Dermis microvascular lymphatic vessel endothelial cell (primary cell): ENCODE results near the gene LMNTD1. TPM values are rescaled to one million over a fixed set of nuclear protein-coding genes. Genes with fewer than 3 reads are reported as not detected.
"Not testable (repeated sequence)": the region's sequence is repeated elsewhere in the genome, so short reads cannot be mapped to it uniquely, and the experiment has no call there.

ENCODE experiments used
- DNase-seq, 2 donors: peaks; one replicate each; pipeline versions ENCODE4 v3.0.0 to v3.0.0-alpha.2; 2010; ENCODE audit warnings: low read depth in 2 of 2
- total RNA-seq: library from RNA; depleted of rRNA; stranded (reverse); fragments of >200 nt; gene quantifications from 2 replicates; pipeline ENCODE4 v1.2.1, GENCODE V29; 2014

Gene LMNTD1
- total RNA-seq, 1 donor from 2014 or later: under 0.01 TPM

DNA sequence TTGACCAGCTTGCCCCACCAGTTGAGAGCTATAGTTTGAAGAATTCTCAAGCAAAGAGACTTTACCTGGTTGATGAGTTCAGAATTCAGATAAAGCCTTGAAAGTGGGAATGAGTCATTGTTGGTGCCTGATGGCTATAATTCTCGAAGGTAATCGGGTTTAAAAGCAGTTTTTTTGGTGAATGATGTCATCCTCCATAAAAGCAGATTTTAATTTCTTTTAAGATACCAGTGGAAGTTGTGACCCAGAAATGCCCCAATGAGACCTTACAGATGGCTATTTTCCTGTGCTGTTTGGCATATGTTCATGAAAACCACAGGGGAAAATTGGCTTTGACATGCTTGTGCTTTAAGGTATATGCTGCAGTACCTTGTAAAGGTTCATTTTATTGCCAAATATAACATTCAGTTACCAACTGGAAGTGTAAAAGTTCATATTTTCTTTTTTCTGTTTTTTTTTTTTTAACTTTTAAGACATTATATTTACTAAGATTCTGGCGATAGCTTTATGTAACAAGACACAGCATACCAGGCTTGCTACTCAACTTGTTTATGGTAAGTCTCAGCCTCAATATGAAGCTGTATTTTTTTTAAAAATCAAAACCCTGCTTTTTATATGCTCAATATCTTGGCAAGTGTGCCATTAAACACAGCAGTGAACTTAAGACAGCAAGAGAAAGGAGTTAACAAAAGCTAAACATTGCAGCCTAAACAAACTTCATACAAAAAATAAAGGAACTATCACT, 119.3 kb downstream of the LMNTD1 start:
- no peak for DNase-seq

DNA sequence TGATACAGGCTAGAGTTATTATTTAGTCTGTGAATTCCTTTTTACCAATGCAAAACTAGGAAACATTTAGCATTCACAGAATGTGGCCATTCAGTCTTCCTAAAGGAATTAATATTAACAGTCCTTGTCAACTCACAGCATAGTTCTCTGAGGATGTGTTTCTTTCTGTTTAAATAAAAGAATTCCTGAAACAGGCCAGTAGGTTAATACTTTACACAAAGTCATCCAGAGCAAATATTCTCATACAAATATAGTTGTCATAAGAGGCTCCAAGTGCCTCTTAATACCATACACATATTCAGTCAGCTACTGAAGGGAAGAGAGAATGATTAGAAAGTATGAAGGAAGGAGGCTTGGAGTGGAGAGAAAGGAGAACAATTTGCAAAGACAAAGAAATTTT, 120.1 kb downstream of the LMNTD1 start:
- DNase-seq: no peak

GRCh38 chr12:25427337-25428249, 125.5 kb downstream of the LMNTD1 start:
- no peak for DNase-seq

GRCh38 chr12:25426821-25427220, 126.3 kb downstream of the LMNTD1 start:
- not testable (repeated sequence) for DNase-seq
